ENCODE results near the gene MANEAL.

MANEAL gene

GRCh38 chr1:37792943-37793686 is 532 bp upstream of the MANEAL start:
- Histone ChIP-seq H3K27ac (replicated peaks) (no peak overlapping the region), H3K27me3 (ENCODE audit: insufficient read depth, poor library complexity, severe bottlenecking) (peaks cover 19% of the 10 kb centered on the region), H3K4me3 (replicated peaks; ENCODE audit: insufficient read depth, low read length) (no peak overlapping the region)
- TF ChIP-seq CTCF (IDR thresholded peaks at IDR 0.05; ENCODE audit: insufficient read depth, low read length) (no peak), REST (IDR thresholded peaks at IDR 0.05; ENCODE audit: insufficient replicate concordance, low read depth) (no peak), GABPA (IDR thresholded peaks at IDR 0.05; ENCODE audit: low read depth) (no peak)
- DNase-seq (ENCODE audit: low read depth in 1 of 2, low spot score in 1 of 2) = no peak

GRCh38 chr1:37794372-37795339 is 1.0 kb downstream of the MANEAL start:
- no peak for DNase-seq (ENCODE audit: low read depth in 1 of 2, low spot score in 1 of 2)
- peak overlapping the region; percentile 45 for H3K4me3 ChIP-seq (replicated peaks; ENCODE audit: insufficient read depth, low read length)
- no peak overlapping the region for H3K27ac ChIP-seq (replicated peaks)
- TF ChIP-seq CTCF (IDR thresholded peaks at IDR 0.05; ENCODE audit: insufficient read depth, low read length) (no peak), POLR2AphosphoS5 (IDR thresholded peaks at IDR 0.05; ENCODE audit: low read depth) (no peak), REST (IDR thresholded peaks at IDR 0.05; ENCODE audit: insufficient replicate concordance, low read depth) (no peak), SPI1 (IDR thresholded peaks at IDR 0.05; ENCODE audit: borderline replicate concordance, low read depth) (no peak), GABPA (IDR thresholded peaks at IDR 0.05; ENCODE audit: low read depth) (no peak)
- peaks cover 19% of the 10 kb centered on the region for H3K27me3 ChIP-seq (ENCODE audit: insufficient read depth, poor library complexity, severe bottlenecking)

- TF ChIP-seq REST (IDR thresholded peaks at IDR 0.05; ENCODE audit: insufficient replicate concordance, low read depth) (peak; percentile 99), POLR2AphosphoS5 (IDR thresholded peaks at IDR 0.05; ENCODE audit: low read depth) (no peak), GABPA (IDR thresholded peaks at IDR 0.05; ENCODE audit: low read depth) (no peak)
- H3K27me3 ChIP-seq (ENCODE audit: insufficient read depth, poor library complexity, severe bottlenecking) = peaks cover 15% of the 10 kb centered on the region
- peak; percentile 41 to 53 for DNase-seq (ENCODE audit: low read depth in 1 of 2, low spot score in 1 of 2)
- no peak overlapping the region for H3K27ac ChIP-seq (replicated peaks)
- H3K4me3 ChIP-seq (replicated peaks; ENCODE audit: insufficient read depth, low read length) = no peak overlapping the region
These were observed 1.9 kb downstream of the MANEAL start for GRCh38 chr1:37795340-37796125.
